Osteoblast (primary cell): ENCODE data around the gene AGPAT4. TPM values are rescaled to one million over a fixed set of nuclear protein-coding genes. Genes with fewer than 3 reads are reported as not detected.
A peak's percentile ranks its signal among the peaks of the same experiment; 100 is the strongest.
"Not testable (repeated sequence)": the region's sequence is repeated elsewhere in the genome, so short reads cannot be mapped to it uniquely, and the experiment has no call there.

ENCODE experiments used
- DNase-seq: peaks from one replicate; pipeline ENCODE4 v3.0.0; 2011; ENCODE audit warnings: low spot score, mixed read lengths; ENCODE audit not compliant: insufficient read length; ENCODE audit errors: missing footprints
- H2AFZ ChIP-seq: 2 replicates; pipeline ENCODE4 v1.6.0; 2011; ENCODE audit warnings: mild to moderate bottlenecking, low read length
- H3K27ac ChIP-seq: 2 replicates; pipeline ENCODE4 v1.5.1; 2011; ENCODE audit warnings: mild to moderate bottlenecking, low read depth, low read length, moderate library complexity
- H3K27me3 ChIP-seq: 2 replicates; pipeline ENCODE4 v1.6.0; 2012; ENCODE audit warnings: mild to moderate bottlenecking, control low read depth, inconsistent platforms, low read length, moderate library complexity; ENCODE audit not compliant: insufficient read depth
- H3K36me3 ChIP-seq: 2 replicates; pipeline ENCODE4 v1.5.1; 2011; ENCODE audit warnings: mild to moderate bottlenecking, low read length, control low read depth, moderate library complexity; ENCODE audit not compliant: insufficient read depth
- H3K4me1 ChIP-seq: 2 replicates; pipeline ENCODE4 v1.5.1; 2011; ENCODE audit warnings: mild to moderate bottlenecking, low read length, control low read depth, moderate library complexity; ENCODE audit not compliant: insufficient read depth
- H3K4me2 ChIP-seq: 2 replicates; pipeline ENCODE4 v1.6.0; 2011; ENCODE audit warnings: mild to moderate bottlenecking, low read length; ENCODE audit not compliant: insufficient read depth
- H3K4me3 ChIP-seq: fragments of 200-600 bp; sonication (generic); 3 replicates; pipeline ENCODE4 v1.5.1; 2012; ENCODE audit warnings: mild to moderate bottlenecking, low read length, inconsistent platforms; ENCODE audit not compliant: insufficient read depth
- H3K79me2 ChIP-seq: 2 replicates; pipeline ENCODE4 v1.6.0; 2012; ENCODE audit warnings: mild to moderate bottlenecking, low read length, control low read depth, inconsistent platforms; ENCODE audit not compliant: insufficient read depth
- H3K9me3 ChIP-seq: 2 replicates; pipeline ENCODE4 v1.5.1; 2011; ENCODE audit warnings: low read depth, low read length, control low read depth
- H4K20me1 ChIP-seq: 2 replicates; pipeline ENCODE4 v1.6.0; 2012; ENCODE audit warnings: mild to moderate bottlenecking, low read length, control low read depth; ENCODE audit not compliant: insufficient read depth
- total RNA-seq: library from RNA; depleted of rRNA; stranded (reverse); fragments of >200 nt; gene quantifications from 2 replicates; pipeline ENCODE4 v1.2.3, GENCODE V29; 2012
- TF ChIP-seq, protein P1 (sequence below): IDR thresholded peaks from 2 replicates; pipeline ENCODE4 v1.5.1; 2011; ENCODE audit warnings: mild to moderate bottlenecking, low read depth, low read length, moderate library complexity; ENCODE audit errors: extremely low read depth

Gene AGPAT4
- total RNA-seq, 1 donor: 13.8 TPM

DNA sequence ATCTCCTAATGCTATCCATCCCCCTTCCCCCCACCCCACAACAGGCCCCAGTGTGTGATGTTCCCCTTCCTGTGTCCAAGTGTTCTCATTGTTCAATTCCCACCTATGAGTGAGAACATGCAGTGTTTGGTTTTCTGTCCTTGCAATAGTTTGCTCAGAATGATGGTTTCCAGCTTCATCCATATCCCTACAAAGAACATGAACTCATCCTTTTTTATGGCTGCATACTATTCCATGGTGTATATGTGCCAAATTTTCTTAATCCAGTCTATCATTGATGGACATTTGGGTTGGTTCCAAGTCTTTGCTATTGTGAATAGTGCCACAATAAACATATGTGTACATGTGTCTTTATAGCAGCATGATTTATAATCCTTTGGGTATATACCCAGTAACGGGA, 101.1 kb downstream of the AGPAT4 start:
- H3K27ac ChIP-seq, H3K4me2 ChIP-seq, H2AFZ ChIP-seq, H3K27me3 ChIP-seq, DNase-seq, H3K79me2 ChIP-seq, H3K36me3 ChIP-seq, H3K9me3 ChIP-seq, H3K4me3 ChIP-seq, H4K20me1 ChIP-seq: not testable (repeated sequence)
- peaks cover 18% of the 10 kb centered on the region for H3K4me1 ChIP-seq

DNA sequence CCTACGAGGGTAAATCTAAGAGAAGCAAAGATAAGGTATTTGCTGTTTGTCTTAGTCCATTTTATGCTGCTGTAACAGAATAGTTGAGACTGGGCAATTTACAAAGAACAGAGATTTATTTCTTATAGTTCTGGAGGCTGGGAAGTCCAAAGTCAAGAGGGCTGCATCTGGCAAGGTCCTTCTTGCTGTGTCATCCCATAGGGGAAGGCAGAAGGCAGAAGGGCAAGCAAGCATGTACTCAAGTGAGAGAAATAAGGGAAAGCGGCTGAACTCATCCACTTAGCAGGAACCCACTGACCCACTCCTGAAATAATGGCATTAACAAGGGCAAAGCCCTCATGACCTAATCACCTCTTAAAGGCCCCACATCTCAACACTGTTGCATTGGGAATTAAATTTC, 102.7 kb downstream of the AGPAT4 start:
- no peak overlapping the region for H3K4me3 ChIP-seq
- no peak overlapping the region for H3K4me2 ChIP-seq
- no peak overlapping the region for H3K27ac ChIP-seq
- no peaks in the 10 kb centered on the region for H3K79me2 ChIP-seq
- H3K27me3 ChIP-seq: no peaks in the 10 kb centered on the region
- no peaks in the 10 kb centered on the region for H3K36me3 ChIP-seq
- no peak for DNase-seq
- H3K4me1 ChIP-seq: peaks cover 18% of the 10 kb centered on the region
- no peaks in the 10 kb centered on the region for H4K20me1 ChIP-seq
- no peak overlapping the region for H2AFZ ChIP-seq
- TF ChIP-seq, protein P1, sequence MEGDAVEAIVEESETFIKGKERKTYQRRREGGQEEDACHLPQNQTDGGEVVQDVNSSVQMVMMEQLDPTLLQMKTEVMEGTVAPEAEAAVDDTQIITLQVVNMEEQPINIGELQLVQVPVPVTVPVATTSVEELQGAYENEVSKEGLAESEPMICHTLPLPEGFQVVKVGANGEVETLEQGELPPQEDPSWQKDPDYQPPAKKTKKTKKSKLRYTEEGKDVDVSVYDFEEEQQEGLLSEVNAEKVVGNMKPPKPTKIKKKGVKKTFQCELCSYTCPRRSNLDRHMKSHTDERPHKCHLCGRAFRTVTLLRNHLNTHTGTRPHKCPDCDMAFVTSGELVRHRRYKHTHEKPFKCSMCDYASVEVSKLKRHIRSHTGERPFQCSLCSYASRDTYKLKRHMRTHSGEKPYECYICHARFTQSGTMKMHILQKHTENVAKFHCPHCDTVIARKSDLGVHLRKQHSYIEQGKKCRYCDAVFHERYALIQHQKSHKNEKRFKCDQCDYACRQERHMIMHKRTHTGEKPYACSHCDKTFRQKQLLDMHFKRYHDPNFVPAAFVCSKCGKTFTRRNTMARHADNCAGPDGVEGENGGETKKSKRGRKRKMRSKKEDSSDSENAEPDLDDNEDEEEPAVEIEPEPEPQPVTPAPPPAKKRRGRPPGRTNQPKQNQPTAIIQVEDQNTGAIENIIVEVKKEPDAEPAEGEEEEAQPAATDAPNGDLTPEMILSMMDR: no peak
- no peaks in the 10 kb centered on the region for H3K9me3 ChIP-seq

DNA sequence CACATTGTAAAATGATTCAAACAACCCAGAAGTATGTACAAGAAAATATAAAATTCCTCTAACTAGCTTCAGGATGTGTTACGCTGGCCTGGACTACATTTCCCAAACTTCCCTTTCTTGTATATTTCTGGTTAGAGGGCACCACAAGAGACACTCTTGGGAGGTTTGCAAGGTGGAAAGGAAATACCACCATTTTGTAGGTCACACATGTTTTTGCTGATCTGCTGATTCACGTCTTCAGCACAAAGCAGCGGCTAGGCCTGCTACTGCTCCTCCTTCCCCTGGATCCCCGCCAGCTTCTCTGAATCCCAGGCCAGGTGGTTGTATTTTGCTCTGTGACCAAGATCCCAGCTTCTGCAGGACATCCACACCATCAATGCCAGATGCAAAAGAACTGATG, 104.2 kb downstream of the AGPAT4 start:
- Histone ChIP-seq H4K20me1 (no peaks in the 10 kb centered on the region), H3K4me1 (peaks cover 18% of the 10 kb centered on the region), H3K9me3 (no peaks in the 10 kb centered on the region), H3K27ac (peak overlapping the region; percentile 76), H3K27me3 (no peaks in the 10 kb centered on the region), H3K4me3 (no peak overlapping the region), H2AFZ (no peak overlapping the region), H3K4me2 (no peak overlapping the region), H3K36me3 (no peaks in the 10 kb centered on the region), H3K79me2 (no peaks in the 10 kb centered on the region)
- DNase-seq: no peak
- TF ChIP-seq, protein P1: no peak

DNA sequence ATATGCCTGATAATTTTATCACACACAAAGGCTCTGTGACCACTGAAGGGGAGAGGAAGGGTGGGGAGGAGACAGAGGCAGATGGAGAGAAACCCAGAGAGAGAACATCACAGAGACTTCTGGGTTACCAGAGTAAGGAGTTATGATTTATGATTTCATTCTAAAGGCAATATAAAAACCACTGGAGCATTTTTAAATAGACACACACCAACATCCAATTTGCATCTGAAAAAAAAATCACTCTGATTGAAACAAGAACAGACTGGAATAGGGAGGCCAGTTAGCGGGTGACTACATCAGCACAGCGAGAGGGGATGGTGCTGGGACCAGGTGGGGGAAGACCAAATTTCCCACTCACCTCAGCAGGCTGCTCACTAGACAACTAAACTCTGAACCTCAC, 104.8 kb downstream of the AGPAT4 start:
- Histone ChIP-seq H3K4me3 (no peak overlapping the region), H2AFZ (no peak overlapping the region), H4K20me1 (no peaks in the 10 kb centered on the region), H3K27ac (peak overlapping the region; percentile 76), H3K9me3 (no peaks in the 10 kb centered on the region), H3K36me3 (no peaks in the 10 kb centered on the region), H3K27me3 (no peaks in the 10 kb centered on the region), H3K4me2 (peak overlapping the region; percentile 63), H3K4me1 (peaks cover 18% of the 10 kb centered on the region), H3K79me2 (no peaks in the 10 kb centered on the region)
- DNase-seq: no peak
- TF ChIP-seq, protein P1: no peak
